Neural progenitor cell (in vitro differentiated cells): Measurements from ENCODE around the gene ERBB4. TPM values are rescaled to one million over a fixed set of nuclear protein-coding genes. Genes with fewer than 3 reads are reported as not detected.

Experiments used
- DNase-seq: peaks from one replicate; pipeline ENCODE4 v3.0.0-alpha.2; 2016; ENCODE audit warnings: low spot score
- H2AFZ ChIP-seq: fragments of 200-600 bp; sonication (generic); replicated peaks from 2 replicates; pipeline ENCODE4 v1.6.1; 2016; ENCODE audit warnings: antibody characterized with exemption
- H3F3A ChIP-seq: fragments of 200-600 bp; sonication (generic); 2 replicates; pipeline ENCODE4 v1.6.1; 2016; ENCODE audit warnings: antibody characterized with exemption, low read depth
- H3K27ac ChIP-seq: fragments of 200-600 bp; sonication (generic); 2 replicates; pipeline ENCODE4 v1.5.1; 2016; ENCODE audit warnings: mild to moderate bottlenecking
- H3K27me3 ChIP-seq: fragments of 200-600 bp; sonication (generic); 2 replicates; pipeline ENCODE4 v1.6.1; 2016; ENCODE audit warnings: mild to moderate bottlenecking, moderate library complexity
- H3K36me3 ChIP-seq: fragments of 200-600 bp; sonication (generic); 2 replicates; pipeline ENCODE4 v1.5.1; 2016
- H3K4me1 ChIP-seq: fragments of 200-600 bp; sonication (generic); 2 replicates; pipeline ENCODE4 v1.6.1; 2016; ENCODE audit warnings: mixed run types
- H3K4me2 ChIP-seq: fragments of 200-600 bp; sonication (generic); 2 replicates; pipeline ENCODE4 v1.6.1; 2016
- H3K4me3 ChIP-seq: fragments of 200-600 bp; sonication (generic); 2 replicates; pipeline ENCODE4 v1.5.1; 2016
- H3K79me2 ChIP-seq: fragments of 200-600 bp; sonication (generic); 2 replicates; pipeline ENCODE4 v1.6.1; 2016; ENCODE audit warnings: low read depth
- H3K9ac ChIP-seq: fragments of 200-600 bp; sonication (generic); 2 replicates; pipeline ENCODE4 v1.6.1; 2016
- H3K9me3 ChIP-seq: fragments of 200-600 bp; sonication (generic); 2 replicates; pipeline ENCODE4 v1.5.1; 2016; ENCODE audit warnings: low read depth
- H4K20me1 ChIP-seq: fragments of 200-600 bp; sonication (generic); 2 replicates; pipeline ENCODE4 v1.6.1; 2016; ENCODE audit warnings: low read depth
- H3K27ac Mint-ChIP-seq: 3 replicates; pipeline ENCODE4 v1.8.0; 2021; ENCODE audit warnings: mixed read lengths
- H3K27me3 Mint-ChIP-seq: 2 replicates; pipeline ENCODE4 v1.8.0; 2022; ENCODE audit warnings: low read depth, mild to moderate bottlenecking, inconsistent platforms, moderate library complexity, mixed read lengths; ENCODE audit not compliant: insufficient read depth
- H3K36me3 Mint-ChIP-seq: 3 replicates; pipeline ENCODE4 v1.8.0; 2021; ENCODE audit warnings: mixed read lengths
- H3K4me1 Mint-ChIP-seq: 3 replicates; pipeline ENCODE4 v1.8.0; 2021; ENCODE audit warnings: mixed read lengths
- H3K4me3 Mint-ChIP-seq: 3 replicates; pipeline ENCODE4 v1.8.0; 2021; ENCODE audit warnings: mild to moderate bottlenecking, moderate library complexity, mixed read lengths
- H3K9me3 Mint-ChIP-seq: 3 replicates; pipeline ENCODE4 v1.8.0; 2020; ENCODE audit warnings: mixed read lengths
- EZH2 ChIP-seq: fragments of 200-600 bp; sonication (generic); IDR thresholded peaks from 2 replicates; pipeline ENCODE4 v1.6.1; 2017; ENCODE audit warnings: antibody characterized with exemption, mild to moderate bottlenecking, moderate library complexity
- EZH2phosphoT487 ChIP-seq: fragments of 200-600 bp; sonication (generic); IDR thresholded peaks from 2 replicates; pipeline ENCODE4 v1.6.1; 2017; ENCODE audit warnings: antibody characterized with exemption
- total RNA-seq: library from RNA; depleted of rRNA; stranded (reverse); fragments of >200 nt; gene quantifications from 2 replicates; pipeline ENCODE4 v1.2.3, GENCODE V29; 2015; ENCODE audit warnings: low replicate concordance
- TF ChIP-seq, protein P1 (sequence below): fragments of 200-600 bp; sonication (generic); IDR thresholded peaks from 2 replicates; pipeline ENCODE4 v1.5.1; 2017; ENCODE audit warnings: antibody characterized with exemption, mild to moderate bottlenecking

Gene ERBB4
- total RNA-seq, 1 donor from 2014 or later: 1.5 TPM

DNA sequence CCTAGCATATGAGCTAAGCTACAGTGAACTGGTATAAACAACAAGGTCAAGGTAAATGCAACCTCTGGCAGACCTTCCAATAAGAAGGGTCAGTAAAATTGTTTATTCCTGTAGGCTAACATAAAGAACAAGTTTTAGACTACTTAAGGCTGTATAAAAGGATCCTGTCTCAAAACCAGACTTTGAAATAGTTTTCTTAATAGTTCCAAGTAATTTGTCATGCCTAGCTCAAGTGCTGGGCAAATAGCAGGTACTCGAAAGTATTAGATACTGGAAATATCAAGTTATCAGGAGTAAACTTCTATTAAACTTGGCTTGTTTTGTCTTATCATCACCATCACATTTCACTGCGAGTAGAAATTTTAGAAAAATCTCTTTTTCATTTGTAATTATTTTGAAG, 1087.0 kb downstream of the ERBB4 start:
- no peaks in the 10 kb centered on the region for H3K27me3 Mint-ChIP-seq
- H3F3A ChIP-seq: peaks cover 10% of the 10 kb centered on the region
- H3K4me1 ChIP-seq: peaks cover 29% of the 10 kb centered on the region
- no peak overlapping the region for H3K27ac Mint-ChIP-seq
- no peak overlapping the region for H3K4me2 ChIP-seq
- H3K9ac ChIP-seq: no peak overlapping the region
- no peak for DNase-seq
- no peak overlapping the region for H3K4me3 Mint-ChIP-seq
- no peaks in the 10 kb centered on the region for H3K79me2 ChIP-seq
- H3K4me3 ChIP-seq: no peak overlapping the region
- H3K36me3 Mint-ChIP-seq: no peaks in the 10 kb centered on the region
- H3K27me3 ChIP-seq: no peaks in the 10 kb centered on the region
- H2AFZ ChIP-seq: no peak overlapping the region
- no peaks in the 10 kb centered on the region for H3K36me3 ChIP-seq
- TF ChIP-seq, protein P1, sequence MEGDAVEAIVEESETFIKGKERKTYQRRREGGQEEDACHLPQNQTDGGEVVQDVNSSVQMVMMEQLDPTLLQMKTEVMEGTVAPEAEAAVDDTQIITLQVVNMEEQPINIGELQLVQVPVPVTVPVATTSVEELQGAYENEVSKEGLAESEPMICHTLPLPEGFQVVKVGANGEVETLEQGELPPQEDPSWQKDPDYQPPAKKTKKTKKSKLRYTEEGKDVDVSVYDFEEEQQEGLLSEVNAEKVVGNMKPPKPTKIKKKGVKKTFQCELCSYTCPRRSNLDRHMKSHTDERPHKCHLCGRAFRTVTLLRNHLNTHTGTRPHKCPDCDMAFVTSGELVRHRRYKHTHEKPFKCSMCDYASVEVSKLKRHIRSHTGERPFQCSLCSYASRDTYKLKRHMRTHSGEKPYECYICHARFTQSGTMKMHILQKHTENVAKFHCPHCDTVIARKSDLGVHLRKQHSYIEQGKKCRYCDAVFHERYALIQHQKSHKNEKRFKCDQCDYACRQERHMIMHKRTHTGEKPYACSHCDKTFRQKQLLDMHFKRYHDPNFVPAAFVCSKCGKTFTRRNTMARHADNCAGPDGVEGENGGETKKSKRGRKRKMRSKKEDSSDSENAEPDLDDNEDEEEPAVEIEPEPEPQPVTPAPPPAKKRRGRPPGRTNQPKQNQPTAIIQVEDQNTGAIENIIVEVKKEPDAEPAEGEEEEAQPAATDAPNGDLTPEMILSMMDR: no peak
- TF ChIP-seq EZH2 (no peak), EZH2phosphoT487 (no peak)
- H4K20me1 ChIP-seq: no peaks in the 10 kb centered on the region
- no peak overlapping the region for H3K27ac ChIP-seq
- no peaks in the 10 kb centered on the region for H3K9me3 ChIP-seq
- H3K4me1 Mint-ChIP-seq: peaks cover 26% of the 10 kb centered on the region
- no peaks in the 10 kb centered on the region for H3K9me3 Mint-ChIP-seq

DNA sequence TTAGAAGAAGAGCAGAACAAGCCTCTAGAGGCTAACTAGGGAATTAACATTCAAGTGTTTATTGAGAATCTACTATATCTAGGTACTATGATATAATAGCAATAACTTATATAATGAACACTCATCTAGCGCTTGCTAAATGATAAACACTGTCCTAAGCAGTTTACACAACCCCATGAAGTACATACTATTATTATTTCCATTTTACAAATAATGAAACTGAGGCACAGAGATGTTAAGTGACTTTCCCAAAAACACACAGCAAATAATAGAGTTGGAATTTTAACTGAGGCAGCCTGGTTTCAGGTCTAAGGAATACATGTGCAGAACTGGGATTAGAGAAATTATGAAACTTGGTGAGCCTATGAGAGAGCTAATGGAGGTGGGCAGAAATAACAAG, 1088.8 kb downstream of the ERBB4 start:
- no peak overlapping the region for H2AFZ ChIP-seq
- TF ChIP-seq, protein P1: no peak

DNA sequence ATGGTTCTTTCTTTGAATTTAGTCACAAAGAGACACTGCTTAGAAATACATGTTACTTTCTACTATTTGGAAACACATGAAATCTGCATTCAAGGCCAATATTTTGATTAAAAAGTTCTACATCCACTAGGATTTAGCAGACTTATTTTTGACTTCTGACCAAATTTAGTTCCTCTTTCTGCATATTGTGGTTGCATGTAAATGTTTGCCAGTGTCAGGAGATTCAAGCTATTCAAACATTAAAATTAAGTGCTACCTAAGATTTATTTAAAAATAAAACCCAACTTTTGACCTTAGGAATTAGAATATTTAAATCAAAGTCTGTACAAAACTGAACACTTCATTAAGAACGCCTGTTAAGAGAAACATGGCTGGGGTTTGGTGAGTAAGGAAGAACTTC, 1091.1 kb downstream of the ERBB4 start:
- peaks cover 4% of the 10 kb centered on the region for H3K36me3 Mint-ChIP-seq
- Histone ChIP-seq H4K20me1 (no peaks in the 10 kb centered on the region), H3F3A (no peaks in the 10 kb centered on the region), H3K79me2 (no peaks in the 10 kb centered on the region), H3K9me3 (no peaks in the 10 kb centered on the region), H3K4me3 (no peak overlapping the region), H3K27me3 (no peaks in the 10 kb centered on the region), H3K27ac (no peak overlapping the region), H3K4me2 (no peak overlapping the region), H3K9ac (no peak overlapping the region), H3K36me3 (no peaks in the 10 kb centered on the region), H2AFZ (no peak overlapping the region), H3K4me1 (no peaks in the 10 kb centered on the region)
- H3K27me3 Mint-ChIP-seq: no peaks in the 10 kb centered on the region
- H3K9me3 Mint-ChIP-seq: no peaks in the 10 kb centered on the region
- peaks cover 4% of the 10 kb centered on the region for H3K4me1 Mint-ChIP-seq
- DNase-seq: no peak
- H3K27ac Mint-ChIP-seq: no peak overlapping the region
- TF ChIP-seq, protein P1: no peak
- TF ChIP-seq EZH2 (no peak), EZH2phosphoT487 (no peak)
- H3K4me3 Mint-ChIP-seq: no peak overlapping the region

More for the DNA sequence above, 1088.8 kb downstream of the ERBB4 start:
- no peak overlapping the region for H3K27ac Mint-ChIP-seq
- no peak overlapping the region for H3K9ac ChIP-seq
- no peak overlapping the region for H3K4me3 Mint-ChIP-seq
- H3K36me3 Mint-ChIP-seq: peaks cover 4% of the 10 kb centered on the region
- no peaks in the 10 kb centered on the region for H4K20me1 ChIP-seq
- no peaks in the 10 kb centered on the region for H3K27me3 ChIP-seq
- no peak overlapping the region for H3K4me2 ChIP-seq
- no peaks in the 10 kb centered on the region for H3K9me3 Mint-ChIP-seq
- peaks cover 7% of the 10 kb centered on the region for H3F3A ChIP-seq
- DNase-seq: no peak
- no peaks in the 10 kb centered on the region for H3K79me2 ChIP-seq
- H3K4me1 ChIP-seq: peaks cover 17% of the 10 kb centered on the region
- no peak overlapping the region for H3K4me3 ChIP-seq
- no peaks in the 10 kb centered on the region for H3K36me3 ChIP-seq
- peaks cover 10% of the 10 kb centered on the region for H3K4me1 Mint-ChIP-seq
- no peak overlapping the region for H3K27ac ChIP-seq
- H3K9me3 ChIP-seq: no peaks in the 10 kb centered on the region
- no peaks in the 10 kb centered on the region for H3K27me3 Mint-ChIP-seq
